BE2C (cell line): ENCODE measurements around the gene ASAP2.

Source experiments
- DNase-seq: peaks from one replicate; pipeline ENCODE4 v3.0.0-alpha.2; 2020
- H3K27me3 ChIP-seq: fragments of 250-450 bp; sonication (Bioruptor Pico); 2 replicates; pipeline ENCODE4 v1.5.1; 2020; ENCODE audit warnings: mild to moderate bottlenecking
- H3K36me3 ChIP-seq: fragments of 250-450 bp; sonication (Bioruptor Pico); 2 replicates; pipeline ENCODE4 v1.5.1; 2020; ENCODE audit warnings: mild to moderate bottlenecking
- H3K4me1 ChIP-seq: fragments of 250-450 bp; sonication (Bioruptor Pico); 2 replicates; pipeline ENCODE4 v1.5.1; 2020
- H3K4me3 ChIP-seq: 2 replicates; pipeline ENCODE4 v1.5.1; 2011; ENCODE audit warnings: low read depth, low read length
- H3K9me3 ChIP-seq: fragments of 250-450 bp; sonication (Bioruptor Pico); 2 replicates; pipeline ENCODE4 v1.5.1; 2020
- CTCF ChIP-seq: IDR thresholded peaks from 2 replicates; pipeline ENCODE4 v1.5.1; 2012; ENCODE audit warnings: mild to moderate bottlenecking, low read depth, low read length

ASAP2 gene

GRCh38 chr2:9252002-9252357, 45.4 kb downstream of the ASAP2 start:
- no peaks in the 10 kb centered on the region for H3K36me3 ChIP-seq
- H3K4me3 ChIP-seq, result no peak overlapping the region
- peaks cover 13% of the 10 kb centered on the region for H3K4me1 ChIP-seq
- DNase-seq, result no peak
- no peaks in the 10 kb centered on the region for H3K27me3 ChIP-seq
- H3K9me3 ChIP-seq, result no peaks in the 10 kb centered on the region
- no peak for TF ChIP-seq CTCF

DNA sequence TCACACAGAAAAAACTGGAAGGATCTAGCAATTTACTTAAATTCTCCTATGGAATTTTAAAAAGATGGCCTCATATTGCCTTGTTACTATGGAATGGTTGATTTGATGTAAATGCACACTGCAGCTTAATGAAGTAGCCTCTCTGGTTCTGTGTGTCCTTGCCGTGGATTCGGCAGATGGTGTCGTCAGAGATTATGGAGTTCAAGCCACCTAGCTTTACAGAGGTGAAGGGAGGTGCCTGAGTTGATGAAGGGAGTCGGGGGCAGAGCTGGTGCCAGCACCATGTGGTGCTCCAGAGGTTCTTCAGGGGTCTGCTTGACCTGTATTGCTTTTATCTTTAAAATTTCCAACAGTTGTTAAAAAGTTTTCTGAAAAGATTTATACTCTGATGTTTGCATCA, 48.8 kb downstream of the ASAP2 start:
- Histone ChIP-seq H3K4me3 (no peak overlapping the region), H3K27me3 (no peaks in the 10 kb centered on the region), H3K9me3 (no peaks in the 10 kb centered on the region), H3K36me3 (no peaks in the 10 kb centered on the region), H3K4me1 (peaks cover 5% of the 10 kb centered on the region; the same call in 1 of the 2 replicates)
- DNase-seq, result no peak
- no peak for TF ChIP-seq CTCF

GRCh38 chr2:9256147-9256546, 49.5 kb downstream of the ASAP2 start:
- Histone ChIP-seq H3K4me1 (peaks cover 5% of the 10 kb centered on the region; the same call in 1 of the 2 replicates), H3K9me3 (no peaks in the 10 kb centered on the region), H3K27me3 (no peaks in the 10 kb centered on the region), H3K4me3 (no peak overlapping the region), H3K36me3 (no peaks in the 10 kb centered on the region)
- TF ChIP-seq CTCF, result no peak
- DNase-seq, result no peak

DNA sequence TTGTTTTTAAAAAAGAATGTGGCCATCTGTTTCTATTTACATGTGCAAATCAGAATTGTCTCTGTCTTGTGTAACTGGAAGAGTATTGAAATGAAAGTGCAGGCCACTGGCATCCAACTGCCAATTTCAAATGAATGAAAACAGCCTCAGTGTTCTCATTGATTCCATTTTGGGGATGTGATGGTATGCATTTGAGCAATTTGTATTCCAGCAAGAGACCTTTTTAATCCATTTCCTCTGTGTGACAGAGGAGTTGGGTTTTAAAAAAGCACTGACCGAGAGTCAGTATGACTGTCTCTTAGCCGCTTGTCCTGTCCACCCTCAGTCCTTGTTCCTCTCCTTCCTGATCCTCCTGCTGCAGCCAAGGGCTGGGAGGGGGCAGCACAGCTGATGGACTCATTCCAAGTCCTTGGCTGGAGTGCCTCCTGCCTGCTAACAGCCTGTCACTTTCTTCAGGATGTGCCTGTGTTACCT, 50.0 kb downstream of the ASAP2 start:
- DNase-seq, result no peak
- TF ChIP-seq CTCF, result no peak
- no peaks in the 10 kb centered on the region for H3K27me3 ChIP-seq

GRCh38 chr2:9258501-9258900, 51.9 kb downstream of the ASAP2 start:
- Histone ChIP-seq H3K36me3 (no peaks in the 10 kb centered on the region), H3K4me1 (peaks cover 15% of the 10 kb centered on the region; the same call in 1 of the 2 replicates), H3K4me3 (no peak overlapping the region), H3K27me3 (no peaks in the 10 kb centered on the region), H3K9me3 (no peaks in the 10 kb centered on the region)
- TF ChIP-seq CTCF, result no peak
- no peak for DNase-seq

More for the DNA sequence above, 50.0 kb downstream of the ASAP2 start:
- Histone ChIP-seq H3K4me1 (peaks cover 5% of the 10 kb centered on the region; the same call in 1 of the 2 replicates), H3K9me3 (no peaks in the 10 kb centered on the region), H3K36me3 (no peaks in the 10 kb centered on the region), H3K4me3 (no peak overlapping the region)

DNA sequence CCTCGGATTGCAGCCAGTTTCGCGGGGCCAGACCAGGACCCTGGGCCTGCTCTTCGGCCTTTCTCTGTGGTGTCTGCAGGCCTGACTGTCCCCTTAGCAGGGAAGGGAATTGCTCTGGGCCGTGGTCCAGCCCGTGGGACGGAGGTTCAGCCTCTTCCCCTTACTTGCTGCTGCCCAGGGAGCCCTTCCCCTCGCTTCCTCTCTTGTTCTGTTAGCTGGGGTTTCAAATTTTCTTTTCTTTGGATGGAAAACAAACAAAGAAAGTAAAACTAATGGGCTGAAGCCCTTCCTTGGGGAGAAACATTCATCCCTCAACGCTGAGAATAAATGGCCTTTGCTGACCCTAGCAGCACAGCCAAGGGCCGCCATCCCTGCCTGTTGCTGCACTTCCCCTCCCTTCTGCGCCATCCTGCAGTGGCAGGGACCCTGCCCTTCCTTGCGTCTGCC, 52.4 kb downstream of the ASAP2 start:
- H3K4me3 ChIP-seq, result no peak overlapping the region
- H3K36me3 ChIP-seq, result no peaks in the 10 kb centered on the region
- peaks cover 18% of the 10 kb centered on the region; the same call in 1 of the 2 replicates for H3K4me1 ChIP-seq
- DNase-seq, result no peak
- no peak for TF ChIP-seq CTCF
- no peaks in the 10 kb centered on the region for H3K27me3 ChIP-seq
- no peaks in the 10 kb centered on the region for H3K9me3 ChIP-seq
